GM12873 (cell line): Measurements from ENCODE around the gene CISH.
A peak's percentile ranks its signal among the peaks of the same experiment; 100 is the strongest.

Source experiments
- CTCF ChIP-seq: IDR thresholded peaks from 2 replicates; pipeline ENCODE4 v1.5.1; 2012; ENCODE audit warnings: low read depth, mild to moderate bottlenecking, moderate library complexity, low read length, control low read depth; ENCODE audit not compliant: insufficient read depth; ENCODE audit errors: missing control alignments

Gene CISH

GRCh38 chr3:50655009-50655830 lies 43.6 kb upstream of the CISH start:
- no peak for TF ChIP-seq CTCF

GRCh38 chr3:50653937-50654595 lies 42.5 kb upstream of the CISH start:
- TF ChIP-seq CTCF, result no peak

- peak; percentile 67 for TF ChIP-seq CTCF
Measured at GRCh38 chr3:50652709-50653108, 41.1 kb upstream of the CISH start.

- no peak for TF ChIP-seq CTCF
Measured at GRCh38 chr3:50651920-50652529, 40.5 kb upstream of the CISH start.

GRCh38 chr3:50651445-50651844 lies 39.9 kb upstream of the CISH start:
- TF ChIP-seq CTCF, result no peak

GRCh38 chr3:50650018-50650417 lies 38.4 kb upstream of the CISH start:
- TF ChIP-seq CTCF, result no peak

- TF ChIP-seq CTCF, result no peak
Measured at GRCh38 chr3:50649451-50649931, 37.9 kb upstream of the CISH start.
